Measurements from ENCODE around the gene DPH3. TPM values are rescaled to one million over a fixed set of nuclear protein-coding genes. Genes with fewer than 3 reads are reported as not detected.

DPH3 gene
- total and polyA plus RNA-seq, 9 of the 15 experiments (the other 6 are each of a cell fraction or from before 2014, with no cell fraction given): 15.9 to 131 (median 38.7) TPM

DNA sequence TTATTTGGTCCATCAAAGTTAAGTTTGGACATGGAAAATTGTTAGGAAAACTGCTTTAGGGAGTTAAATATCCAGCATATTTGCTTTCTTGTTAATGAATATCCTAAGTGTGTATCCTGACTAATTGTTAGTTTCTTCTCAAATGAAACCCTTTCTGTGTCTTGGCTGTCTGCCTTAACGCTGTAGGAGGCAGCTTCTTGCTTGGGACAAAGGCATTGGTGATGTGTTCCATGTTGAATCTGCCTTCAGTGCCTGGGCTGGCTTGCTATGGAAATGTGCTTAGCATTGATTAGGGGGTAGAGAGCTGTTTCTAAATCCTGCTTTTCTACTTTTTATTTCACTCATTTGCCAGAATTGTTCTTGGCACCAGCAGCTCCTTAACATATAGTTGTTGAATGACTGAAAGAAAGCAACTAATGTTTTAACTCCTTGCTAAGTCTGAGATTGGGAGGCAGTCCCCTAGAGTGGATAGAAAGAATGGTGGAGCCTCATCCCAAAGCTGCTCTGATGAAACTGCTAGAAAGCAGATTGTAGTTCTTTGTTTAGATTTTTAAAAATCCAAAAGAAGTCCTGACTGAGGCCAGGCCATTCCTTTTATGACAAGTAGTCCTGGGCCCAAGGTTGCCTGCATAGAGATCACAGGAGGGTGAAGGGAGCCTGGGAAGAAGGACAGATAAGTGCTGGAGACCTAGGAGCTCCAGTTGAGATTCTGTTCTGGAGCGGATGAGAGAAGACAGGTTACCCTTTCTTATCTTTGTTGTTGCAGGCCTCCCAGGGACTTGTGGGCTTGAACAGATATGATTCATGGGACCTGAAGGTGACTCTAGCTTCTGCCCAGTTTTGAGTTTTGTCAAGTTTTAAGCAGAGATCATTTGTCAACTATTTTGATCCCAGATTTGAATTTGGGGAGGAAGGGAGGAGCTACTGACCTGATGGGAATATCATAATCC, 39.6 kb upstream of the DPH3 start:
- peak; percentile 90 for ATAC-seq
- peak; percentile 99 for FAIRE-seq
- no peak overlapping the region for H3K4me3 ChIP-seq
- no TSS peak for BruUV-seq (replicated peaks)
- H3K9me1 ChIP-seq (ENCODE audit: control insufficient read depth, insufficient read depth, low read length): peaks cover 4% of the 10 kb centered on the region
- H3K27me3 ChIP-seq (ENCODE audit: control insufficient read depth in 2 of 2, insufficient read depth in 2 of 2, low read length in 2 of 2): no peaks in the 10 kb centered on the region
- no peak overlapping the region for H2AFZ ChIP-seq (ENCODE audit: low read depth, low read length)
- H3K79me2 ChIP-seq (ENCODE audit: control insufficient read depth, insufficient read depth, low read length): peaks cover 31% of the 10 kb centered on the region; the same call in 1 of the 3 replicates
- peak overlapping the region; percentile 54 for H3K27ac ChIP-seq (ENCODE audit: extremely low read depth, low read depth, low read length)
- WGBS (ENCODE audit: insufficient coverage, low coverage, missing lambda C conversion rate): 7% methylated on average over 2 of the region's 2 CpGs
- peaks cover 15% of the 10 kb centered on the region for H4K20me1 ChIP-seq (replicated peaks; ENCODE audit: control insufficient read depth, insufficient read depth, low read length)
- POLR2A ChIA-PET: interaction anchor here (0.5 to 1.5 kb wide), 10 partner anchors 9 to 39 kb away, joined by 3 to 15 read pairs (median 4); partner anchors contain the start of genes DPH3 and OXNAD1
- peaks cover 88% of the 10 kb centered on the region for H3K36me3 ChIP-seq (ENCODE audit: control insufficient read depth, insufficient read depth, low read length)
- H3K9ac ChIP-seq (ENCODE audit: insufficient read depth in 1 of 2, low read depth in 2 of 2, low read length in 2 of 2): peak overlapping the region in 1 of 2 experiments; percentile 4; a peak in 1 of 4 replicates
- peaks cover 11 to 58% of the 10 kb centered on the region in 2 experiments for H3K4me1 ChIP-seq (replicated peaks in 1 of 2; ENCODE audit: control insufficient read depth in 2 of 2, insufficient read depth in 2 of 2, low read length in 2 of 2)
- H3K9me3 ChIP-seq (replicated peaks; ENCODE audit: control insufficient read depth, insufficient read depth, low read depth, low read length): no peaks in the 10 kb centered on the region
- CTCF ChIA-PET (ENCODE audit: low intra/inter-chr PET ratio): no interaction called here
- H3K4me2 ChIP-seq (ENCODE audit: insufficient read depth, low read length): peak overlapping the region; percentile 59; the same call in 1 of the 2 replicates
- peak; percentile 73 to 95 (median 86) for DNase-seq (ENCODE audit: extremely low read depth in 1 of 4, low spot score in 3 of 4)
- in situ Hi-C loops (cut with MboI): no loop called here
- intact Hi-C loops (cut with micrococcal nuclease): loop anchor here (1.0 kb wide), 2 partner anchors 14 to 242 kb away; no protein-coding TSS in a partner anchor
- TF ChIP-seq, protein P1, sequence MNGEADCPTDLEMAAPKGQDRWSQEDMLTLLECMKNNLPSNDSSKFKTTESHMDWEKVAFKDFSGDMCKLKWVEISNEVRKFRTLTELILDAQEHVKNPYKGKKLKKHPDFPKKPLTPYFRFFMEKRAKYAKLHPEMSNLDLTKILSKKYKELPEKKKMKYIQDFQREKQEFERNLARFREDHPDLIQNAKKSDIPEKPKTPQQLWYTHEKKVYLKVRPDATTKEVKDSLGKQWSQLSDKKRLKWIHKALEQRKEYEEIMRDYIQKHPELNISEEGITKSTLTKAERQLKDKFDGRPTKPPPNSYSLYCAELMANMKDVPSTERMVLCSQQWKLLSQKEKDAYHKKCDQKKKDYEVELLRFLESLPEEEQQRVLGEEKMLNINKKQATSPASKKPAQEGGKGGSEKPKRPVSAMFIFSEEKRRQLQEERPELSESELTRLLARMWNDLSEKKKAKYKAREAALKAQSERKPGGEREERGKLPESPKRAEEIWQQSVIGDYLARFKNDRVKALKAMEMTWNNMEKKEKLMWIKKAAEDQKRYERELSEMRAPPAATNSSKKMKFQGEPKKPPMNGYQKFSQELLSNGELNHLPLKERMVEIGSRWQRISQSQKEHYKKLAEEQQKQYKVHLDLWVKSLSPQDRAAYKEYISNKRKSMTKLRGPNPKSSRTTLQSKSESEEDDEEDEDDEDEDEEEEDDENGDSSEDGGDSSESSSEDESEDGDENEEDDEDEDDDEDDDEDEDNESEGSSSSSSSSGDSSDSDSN (IDR thresholded peaks at IDR 0.05; ENCODE audit: borderline replicate concordance in 1 of 2, low read depth in 2 of 2, low read length in 2 of 2): 0 out of 4 replicates have a peak, but pooled peaks of 1 of the 2 experiments have one; percentile 46
- TF ChIP-seq, protein P2, sequence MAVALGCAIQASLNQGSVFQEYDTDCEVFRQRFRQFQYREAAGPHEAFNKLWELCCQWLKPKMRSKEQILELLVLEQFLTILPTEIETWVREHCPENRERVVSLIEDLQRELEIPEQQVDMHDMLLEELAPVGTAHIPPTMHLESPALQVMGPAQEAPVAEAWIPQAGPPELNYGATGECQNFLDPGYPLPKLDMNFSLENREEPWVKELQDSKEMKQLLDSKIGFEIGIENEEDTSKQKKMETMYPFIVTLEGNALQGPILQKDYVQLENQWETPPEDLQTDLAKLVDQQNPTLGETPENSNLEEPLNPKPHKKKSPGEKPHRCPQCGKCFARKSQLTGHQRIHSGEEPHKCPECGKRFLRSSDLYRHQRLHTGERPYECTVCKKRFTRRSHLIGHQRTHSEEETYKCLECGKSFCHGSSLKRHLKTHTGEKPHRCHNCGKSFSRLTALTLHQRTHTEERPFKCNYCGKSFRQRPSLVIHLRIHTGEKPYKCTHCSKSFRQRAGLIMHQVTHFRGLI (CRISPR knock-in tag; IDR thresholded peaks at IDR 0.05): no peak
- TF ChIP-seq, protein P3, sequence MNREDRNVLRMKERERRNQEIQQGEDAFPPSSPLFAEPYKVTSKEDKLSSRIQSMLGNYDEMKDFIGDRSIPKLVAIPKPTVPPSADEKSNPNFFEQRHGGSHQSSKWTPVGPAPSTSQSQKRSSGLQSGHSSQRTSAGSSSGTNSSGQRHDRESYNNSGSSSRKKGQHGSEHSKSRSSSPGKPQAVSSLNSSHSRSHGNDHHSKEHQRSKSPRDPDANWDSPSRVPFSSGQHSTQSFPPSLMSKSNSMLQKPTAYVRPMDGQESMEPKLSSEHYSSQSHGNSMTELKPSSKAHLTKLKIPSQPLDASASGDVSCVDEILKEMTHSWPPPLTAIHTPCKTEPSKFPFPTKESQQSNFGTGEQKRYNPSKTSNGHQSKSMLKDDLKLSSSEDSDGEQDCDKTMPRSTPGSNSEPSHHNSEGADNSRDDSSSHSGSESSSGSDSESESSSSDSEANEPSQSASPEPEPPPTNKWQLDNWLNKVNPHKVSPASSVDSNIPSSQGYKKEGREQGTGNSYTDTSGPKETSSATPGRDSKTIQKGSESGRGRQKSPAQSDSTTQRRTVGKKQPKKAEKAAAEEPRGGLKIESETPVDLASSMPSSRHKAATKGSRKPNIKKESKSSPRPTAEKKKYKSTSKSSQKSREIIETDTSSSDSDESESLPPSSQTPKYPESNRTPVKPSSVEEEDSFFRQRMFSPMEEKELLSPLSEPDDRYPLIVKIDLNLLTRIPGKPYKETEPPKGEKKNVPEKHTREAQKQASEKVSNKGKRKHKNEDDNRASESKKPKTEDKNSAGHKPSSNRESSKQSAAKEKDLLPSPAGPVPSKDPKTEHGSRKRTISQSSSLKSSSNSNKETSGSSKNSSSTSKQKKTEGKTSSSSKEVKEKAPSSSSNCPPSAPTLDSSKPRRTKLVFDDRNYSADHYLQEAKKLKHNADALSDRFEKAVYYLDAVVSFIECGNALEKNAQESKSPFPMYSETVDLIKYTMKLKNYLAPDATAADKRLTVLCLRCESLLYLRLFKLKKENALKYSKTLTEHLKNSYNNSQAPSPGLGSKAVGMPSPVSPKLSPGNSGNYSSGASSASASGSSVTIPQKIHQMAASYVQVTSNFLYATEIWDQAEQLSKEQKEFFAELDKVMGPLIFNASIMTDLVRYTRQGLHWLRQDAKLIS (CRISPR knock-in tag; IDR thresholded peaks at IDR 0.05): 0 out of 2 replicates have a peak, but pooled peaks have one; percentile 30
- TF ChIP-seq ARNT (IDR thresholded peaks at IDR 0.05): peak; percentile 76 to 99; a peak in 3 of 4 replicates
- TF ChIP-seq ZNF584 (CRISPR knock-in tag; IDR thresholded peaks at IDR 0.05; ENCODE audit: low read depth): no peak
- TF ChIP-seq CBFA2T2 (conservative IDR thresholded peaks at IDR 0.05): peak; percentile 96
- no peak for TF ChIP-seq GTF2A2 (tag; IDR thresholded peaks at IDR 0.05)
- peak; percentile 27 for TF ChIP-seq NFE2 (IDR thresholded peaks at IDR 0.05; ENCODE audit: low read depth)
- TF ChIP-seq PRMT5 (CRISPR knock-in tag; IDR thresholded peaks at IDR 0.05): no peak
- peak; percentile 91 for TF ChIP-seq CTBP1 (IDR thresholded peaks at IDR 0.05; ENCODE audit: borderline replicate concordance)
- peak; percentile 60; the same call in 1 of the 2 replicates for TF ChIP-seq PHF21A (IDR thresholded peaks at IDR 0.05; ENCODE audit: borderline replicate concordance, low read depth)

Data from K562 (cell line).